Astrocyte of the cerebellum (primary cell): ENCODE data around the gene ADH7.
A peak's percentile ranks its signal among the peaks of the same experiment; 100 is the strongest.
"Not testable (repeated sequence)": the region's sequence is repeated elsewhere in the genome, so short reads cannot be mapped to it uniquely, and the experiment has no call there.

Experiments
- DNase-seq: peaks from one replicate; pipeline ENCODE4 v3.0.0-alpha.2; 2011; ENCODE audit warnings: low read depth
- H3K4me3 ChIP-seq: 2 replicates; pipeline ENCODE4 v1.5.1; 2011; ENCODE audit warnings: mild to moderate bottlenecking, low read depth, low read length, moderate library complexity
- in situ Hi-C: cut with HindIII; loops from 2 replicates; pipeline ENCODE4 v1.10.0; 2017; ENCODE audit warnings: low sequenced_read_pairs
- TF ChIP-seq, protein P1 (sequence below): IDR thresholded peaks from 2 replicates; pipeline ENCODE4 v1.5.1; 2012; ENCODE audit warnings: low read length, low read depth, moderate library complexity, mild to moderate bottlenecking; ENCODE audit errors: missing control alignments

The ADH7 gene

DNA sequence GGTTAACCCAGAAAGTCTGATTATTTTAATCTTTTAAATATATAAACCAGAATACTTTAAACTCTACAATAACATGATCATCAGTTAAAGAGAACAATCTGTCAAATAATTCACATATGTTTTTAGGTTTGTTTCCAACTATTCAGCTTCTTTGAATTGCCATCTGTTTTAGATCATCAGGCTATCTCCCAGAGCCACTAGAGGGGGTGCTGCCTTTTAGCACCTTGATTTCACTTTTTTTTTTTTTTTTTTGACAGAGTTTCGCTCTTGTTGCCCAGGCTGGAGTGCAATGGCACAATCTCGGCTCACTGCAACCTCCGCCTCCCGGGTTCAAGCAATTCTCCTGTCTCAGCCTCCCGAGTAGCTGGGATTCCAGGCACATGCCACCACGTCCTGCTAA, 57.8 kb downstream of the ADH7 start:
- DNase-seq, in situ Hi-C loops, H3K4me3 ChIP-seq: not testable (repeated sequence)
- TF ChIP-seq, protein P1, sequence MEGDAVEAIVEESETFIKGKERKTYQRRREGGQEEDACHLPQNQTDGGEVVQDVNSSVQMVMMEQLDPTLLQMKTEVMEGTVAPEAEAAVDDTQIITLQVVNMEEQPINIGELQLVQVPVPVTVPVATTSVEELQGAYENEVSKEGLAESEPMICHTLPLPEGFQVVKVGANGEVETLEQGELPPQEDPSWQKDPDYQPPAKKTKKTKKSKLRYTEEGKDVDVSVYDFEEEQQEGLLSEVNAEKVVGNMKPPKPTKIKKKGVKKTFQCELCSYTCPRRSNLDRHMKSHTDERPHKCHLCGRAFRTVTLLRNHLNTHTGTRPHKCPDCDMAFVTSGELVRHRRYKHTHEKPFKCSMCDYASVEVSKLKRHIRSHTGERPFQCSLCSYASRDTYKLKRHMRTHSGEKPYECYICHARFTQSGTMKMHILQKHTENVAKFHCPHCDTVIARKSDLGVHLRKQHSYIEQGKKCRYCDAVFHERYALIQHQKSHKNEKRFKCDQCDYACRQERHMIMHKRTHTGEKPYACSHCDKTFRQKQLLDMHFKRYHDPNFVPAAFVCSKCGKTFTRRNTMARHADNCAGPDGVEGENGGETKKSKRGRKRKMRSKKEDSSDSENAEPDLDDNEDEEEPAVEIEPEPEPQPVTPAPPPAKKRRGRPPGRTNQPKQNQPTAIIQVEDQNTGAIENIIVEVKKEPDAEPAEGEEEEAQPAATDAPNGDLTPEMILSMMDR, result peak; percentile 45

DNA sequence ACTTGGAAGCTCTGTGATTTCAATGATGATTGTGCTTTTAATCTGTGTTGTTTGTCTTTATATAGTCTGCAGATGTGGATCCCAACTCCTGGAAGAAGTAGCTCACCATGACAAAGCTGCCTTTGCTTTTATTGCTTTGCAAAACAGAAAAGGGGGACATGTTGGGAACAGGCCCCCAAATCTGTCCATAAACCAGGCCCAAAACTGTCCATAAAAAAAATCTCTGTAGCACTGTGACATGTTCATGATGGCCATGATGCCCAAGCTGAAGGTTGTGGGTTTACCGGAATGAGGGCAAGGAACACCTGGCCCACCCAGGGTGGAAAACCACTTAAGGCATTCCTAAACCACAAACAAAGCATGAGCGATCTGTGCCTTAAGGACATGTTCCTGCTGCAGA, 62.7 kb downstream of the ADH7 start:
- not testable (repeated sequence) for DNase-seq

DNA sequence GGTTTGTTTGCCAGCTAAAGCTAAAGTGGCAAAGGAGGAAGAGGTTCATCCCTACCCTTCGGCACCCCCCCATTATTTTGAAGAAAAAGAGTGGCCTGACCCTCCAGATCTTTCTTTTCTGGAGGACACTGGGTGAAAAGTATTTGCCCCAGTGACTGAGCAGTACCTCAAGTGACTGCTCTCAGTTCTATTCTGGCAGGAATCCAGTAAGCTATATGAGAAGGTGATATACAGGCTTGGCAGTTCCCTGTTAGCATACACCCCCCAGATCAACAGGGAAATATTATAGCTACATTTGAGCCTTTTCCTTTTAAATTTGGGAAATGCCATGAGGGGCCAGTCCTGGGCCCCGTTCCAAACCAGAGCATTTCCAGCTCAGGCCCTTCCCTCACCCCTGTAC, 67.3 kb downstream of the ADH7 start:
- in situ Hi-C loops, H3K4me3 ChIP-seq, DNase-seq: not testable (repeated sequence)

More for the DNA sequence above, 62.7 kb downstream of the ADH7 start:
- H3K4me3 ChIP-seq, in situ Hi-C loops: not testable (repeated sequence)

DNA sequence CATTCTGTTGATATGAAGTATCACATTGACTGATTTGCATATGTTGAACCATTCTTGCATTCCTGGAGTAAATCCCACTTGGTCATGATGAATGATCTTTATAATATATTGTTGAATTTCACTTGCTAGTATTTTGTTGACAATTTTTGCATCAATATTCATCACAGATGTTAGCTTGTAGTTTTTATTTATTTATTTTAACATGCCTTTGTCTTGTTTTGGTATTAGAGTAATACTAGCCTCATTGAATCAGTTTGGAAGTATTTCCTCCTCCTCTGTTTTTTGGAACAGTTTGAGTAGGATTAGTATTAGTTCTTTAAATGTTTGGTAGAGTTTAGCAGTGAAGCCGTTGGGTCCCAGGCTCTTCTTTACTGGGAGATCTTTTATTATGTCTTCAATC, 68.7 kb downstream of the ADH7 start:
- in situ Hi-C loops, result no loop called here
- no peak for DNase-seq
- TF ChIP-seq, protein P1, result no peak
- no peak overlapping the region for H3K4me3 ChIP-seq

DNA sequence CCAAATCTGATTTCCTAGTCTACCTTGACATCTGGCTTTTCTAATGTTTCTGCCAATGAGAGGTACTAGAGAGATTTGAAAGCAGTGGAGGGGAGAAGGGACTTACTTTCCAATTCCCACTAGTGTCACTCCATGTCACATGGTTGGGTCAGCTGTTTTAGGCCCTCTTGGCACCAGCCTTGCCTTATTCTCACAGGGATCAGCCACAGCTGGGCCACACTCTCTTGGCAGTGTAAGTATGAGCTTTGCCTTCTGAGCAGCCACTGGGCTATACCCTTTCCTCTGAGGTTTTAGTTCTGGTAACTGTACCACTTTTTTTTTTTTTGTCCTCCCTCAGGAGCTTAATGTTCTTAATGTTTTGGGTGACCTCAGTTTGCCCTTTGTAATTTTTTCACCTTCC, 72.4 kb downstream of the ADH7 start:
- TF ChIP-seq, protein P1, result no peak
- no peak for DNase-seq
- no peak overlapping the region for H3K4me3 ChIP-seq
- in situ Hi-C loops, result no loop called here
